NCI-H1048 (cell line): ENCODE data around the gene TRIM44.
"Not testable (repeated sequence)": the region's sequence is repeated elsewhere in the genome, so short reads cannot be mapped to it uniquely, and the experiment has no call there.

Experiments
- DNase-seq: peaks from one replicate; lab custom pipeline; 2025; lab: John Stamatoyannopoulos, UW

Gene TRIM44

DNA sequence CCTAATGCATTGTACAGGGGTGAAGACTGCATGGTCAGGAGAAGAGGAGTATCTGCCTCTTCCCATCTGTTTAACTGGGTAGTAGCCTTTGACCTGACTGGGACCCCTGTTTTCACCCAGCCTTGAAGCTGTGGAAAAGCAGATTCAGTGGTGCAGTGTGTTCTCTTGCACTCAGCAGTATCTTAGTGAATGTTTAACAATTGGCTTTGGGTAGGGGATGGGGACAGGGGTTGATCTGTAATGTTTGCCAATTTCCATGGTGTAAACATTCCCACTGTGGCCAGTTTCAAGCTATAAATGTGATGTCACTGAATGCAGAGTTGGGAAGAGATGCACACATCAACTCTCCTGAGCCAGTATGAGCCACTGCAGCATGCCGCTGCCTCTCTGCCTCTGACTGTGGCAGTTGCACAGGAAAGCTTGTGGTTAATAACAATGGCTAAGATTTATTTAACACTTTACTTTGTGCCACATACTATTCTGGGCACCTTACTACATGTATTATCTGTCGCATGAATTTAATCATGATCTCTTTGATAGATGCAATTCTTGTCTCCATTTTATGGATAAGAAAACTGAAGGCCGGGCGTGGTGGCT, 28.6 kb upstream of the TRIM44 start:
- DNase-seq, result no peak

DNA sequence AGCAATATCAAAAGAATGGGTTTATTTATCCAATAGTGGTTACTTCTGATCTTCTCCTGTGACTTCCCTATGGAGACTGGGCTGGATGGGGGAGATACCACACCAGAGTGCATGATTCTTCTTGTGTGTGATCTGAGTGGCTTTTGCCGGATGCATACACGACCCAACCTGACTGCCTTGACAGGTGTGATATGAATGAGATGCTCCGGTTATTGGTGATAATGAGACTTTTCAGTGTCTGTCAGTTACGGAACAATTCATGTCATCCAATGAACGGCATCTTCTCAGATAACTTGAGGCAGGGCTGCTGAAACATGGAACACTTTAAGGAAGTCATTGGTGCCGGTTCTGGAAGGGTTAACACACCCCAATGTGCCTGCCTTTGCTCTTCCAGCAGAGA, 26.6 kb upstream of the TRIM44 start:
- DNase-seq, result no peak

DNA sequence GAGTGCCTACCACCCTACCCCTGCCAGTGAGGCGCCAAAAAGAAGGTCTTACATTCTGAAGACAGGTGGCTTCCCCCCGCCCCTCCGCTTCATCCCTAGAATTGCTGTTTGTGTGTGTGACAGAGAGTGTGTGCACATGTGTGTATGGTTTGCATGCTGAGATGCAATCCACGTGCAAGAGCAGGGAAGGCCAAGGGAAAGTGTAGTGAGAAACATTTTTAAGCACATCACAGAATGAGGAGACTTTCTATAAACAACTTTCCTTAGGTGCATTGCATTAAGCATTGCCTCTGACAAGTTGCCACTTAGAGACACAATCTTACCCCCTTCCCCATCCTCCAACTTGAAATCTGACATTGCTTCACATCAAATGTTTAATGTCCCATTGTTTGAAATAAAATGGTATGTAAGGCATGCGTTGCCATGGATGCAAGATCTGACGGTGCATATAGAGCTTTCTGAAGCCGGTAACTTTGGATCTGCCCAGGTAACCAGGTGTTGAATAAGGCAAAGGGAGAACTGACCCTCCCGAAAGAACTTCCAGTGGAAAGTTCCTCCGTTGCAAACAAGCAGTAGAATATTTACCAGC, 22.9 kb upstream of the TRIM44 start:
- DNase-seq, result no peak

- DNase-seq, result no peak
Measured at GRCh38 chr11:35641171-35641897, 21.2 kb upstream of the TRIM44 start.

DNA sequence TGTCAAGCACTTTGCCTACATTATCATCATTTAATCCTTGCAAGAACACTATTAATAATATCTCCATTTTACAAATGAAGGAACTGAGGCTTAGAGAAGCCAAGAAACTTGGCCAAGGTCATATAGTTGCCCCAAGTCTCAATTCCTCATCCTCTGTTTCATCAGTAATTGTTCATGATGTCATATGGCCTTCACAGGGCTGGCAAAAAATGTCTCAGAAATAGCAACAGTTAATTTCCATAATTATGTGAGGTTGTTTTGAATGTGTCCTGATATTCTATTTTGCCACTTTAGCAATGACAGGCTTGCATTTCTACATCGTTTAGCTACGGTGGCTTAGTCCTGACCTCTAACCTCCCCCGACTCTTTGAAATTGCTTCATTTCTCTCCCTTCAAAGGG, 20.6 kb upstream of the TRIM44 start:
- DNase-seq, result no peak

- no peak for DNase-seq
Measured at GRCh38 chr11:35647421-35648093, 15.0 kb upstream of the TRIM44 start.

GRCh38 chr11:35650006-35650405, 12.6 kb upstream of the TRIM44 start:
- DNase-seq, result no peak

- DNase-seq, result no peak
Measured at GRCh38 chr11:35650467-35650866, 12.1 kb upstream of the TRIM44 start.

GRCh38 chr11:35651263-35651662, 11.3 kb upstream of the TRIM44 start:
- DNase-seq, result no peak

DNA sequence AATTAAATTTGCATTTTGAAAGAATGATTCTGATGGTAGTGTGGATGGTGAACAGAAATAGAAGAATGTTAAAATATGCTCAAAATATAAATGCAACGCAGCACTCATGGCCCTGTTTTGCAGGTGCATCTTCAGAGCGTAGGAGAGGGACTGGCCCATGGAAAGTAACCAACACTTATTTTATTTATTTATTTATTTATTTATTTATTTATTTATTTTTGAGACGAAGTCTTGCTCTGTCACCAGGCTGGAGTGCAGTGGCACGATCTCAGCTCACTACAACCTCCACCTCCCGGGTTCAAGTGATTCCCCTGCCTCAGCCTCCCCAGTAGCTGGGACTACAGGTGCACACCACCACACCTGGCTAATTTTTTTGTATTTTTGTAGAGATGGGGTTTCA, 9.8 kb upstream of the TRIM44 start:
- DNase-seq, result not testable (repeated sequence)

DNA sequence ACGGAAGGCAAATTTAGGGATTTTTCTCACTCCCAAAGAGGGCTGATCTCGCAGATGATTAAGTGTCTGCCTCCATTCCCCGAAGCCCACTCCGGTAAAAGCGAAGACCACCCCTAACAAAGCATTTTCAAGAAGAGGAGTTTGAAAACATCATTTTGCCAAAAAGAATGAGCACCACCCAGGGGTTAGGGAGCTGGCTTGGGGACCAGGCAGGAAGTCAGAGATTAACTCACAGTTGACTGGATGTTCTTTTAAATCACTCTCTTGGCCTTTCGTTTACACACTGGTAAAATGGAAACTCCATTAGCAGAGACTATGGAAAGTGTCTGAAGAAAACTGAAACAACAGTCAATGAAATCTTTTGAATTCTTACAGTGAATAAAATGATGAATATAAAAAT, 7.9 kb upstream of the TRIM44 start:
- DNase-seq, result no peak

DNA sequence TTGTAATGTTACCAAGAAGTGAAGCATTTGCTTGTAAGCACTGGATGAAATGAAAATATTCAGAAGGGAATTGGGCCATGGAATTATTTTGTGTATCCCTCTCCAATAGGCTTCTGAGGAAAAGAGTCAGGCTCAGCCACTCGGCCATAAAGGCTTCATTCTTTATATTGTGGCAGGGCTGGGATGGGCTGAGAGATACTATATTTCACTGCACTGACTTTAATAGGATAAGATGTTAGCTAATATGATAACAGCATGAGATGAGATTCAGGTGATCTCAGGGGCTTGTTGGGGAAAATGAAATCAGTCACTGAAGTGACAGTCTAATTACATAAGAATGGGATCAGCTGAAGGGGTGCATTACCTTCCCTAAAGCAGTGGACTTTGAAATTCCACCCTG, 7.3 kb upstream of the TRIM44 start:
- no peak for DNase-seq

GRCh38 chr11:35655856-35656255, 6.7 kb upstream of the TRIM44 start:
- DNase-seq, result no peak

DNA sequence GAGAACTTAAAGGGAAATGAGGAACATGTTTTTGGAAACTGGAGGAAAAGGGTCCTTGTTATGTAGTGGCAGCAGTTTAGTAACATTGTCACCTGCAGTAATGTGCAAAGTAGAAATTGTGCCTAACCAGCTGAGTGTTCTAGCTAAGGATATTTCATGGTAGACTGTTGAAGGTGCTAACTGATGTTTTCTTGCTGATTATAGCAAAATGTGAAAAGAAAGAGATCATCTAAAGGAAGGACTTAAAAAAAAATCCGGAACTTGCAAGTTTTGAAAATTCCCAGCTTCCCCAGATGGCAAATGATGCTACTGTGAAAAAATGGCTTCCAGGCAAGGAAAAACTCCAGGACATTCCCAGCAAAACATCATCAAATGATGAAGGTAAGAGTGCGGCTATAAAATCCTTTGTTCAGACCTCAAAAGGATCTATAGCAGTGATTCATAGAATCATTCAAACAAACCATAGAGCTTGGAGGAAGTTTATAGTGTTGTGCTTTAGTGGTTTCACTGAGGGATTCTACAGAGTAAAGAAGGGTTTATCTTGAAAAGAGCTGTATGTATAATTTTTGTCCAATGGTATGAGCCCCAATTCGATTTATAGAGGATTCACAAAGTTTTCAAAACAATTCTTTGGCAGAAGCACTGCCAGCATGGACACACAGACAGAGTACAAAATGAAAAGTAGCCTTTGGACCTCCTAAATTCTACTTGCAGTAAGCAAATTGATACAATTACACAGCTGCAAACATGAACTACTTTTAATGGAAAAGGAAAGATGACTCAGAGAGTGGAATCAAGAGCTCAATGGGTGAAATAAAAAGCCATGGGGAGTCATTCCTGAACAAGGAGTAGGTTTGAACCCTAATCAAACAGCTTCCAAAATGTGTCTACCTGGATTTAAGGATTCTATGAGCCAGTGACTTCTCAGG, 4.3 kb upstream of the TRIM44 start:
- DNase-seq, result no peak

DNA sequence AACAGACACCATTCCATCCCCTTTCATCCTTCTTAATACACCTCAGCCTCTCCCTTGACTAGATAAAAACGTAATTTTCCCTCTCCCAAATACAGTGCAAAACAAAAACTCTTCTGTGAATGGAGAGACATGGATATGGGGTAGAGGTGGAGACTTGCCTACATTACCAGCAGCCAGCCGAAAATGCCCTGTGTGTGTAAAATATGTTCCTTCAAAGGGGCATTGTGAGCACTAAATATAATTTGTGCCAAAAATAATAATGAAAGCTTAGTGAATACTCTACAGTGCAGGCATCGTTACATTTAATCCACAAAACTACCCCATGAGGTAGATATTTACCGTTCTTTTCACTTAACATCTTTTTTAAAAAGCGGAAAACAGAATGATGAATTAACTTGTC, 1.0 kb upstream of the TRIM44 start:
- DNase-seq, result no peak

- no peak for DNase-seq
Measured at GRCh38 chr11:35662061-35662648, 420 bp upstream of the TRIM44 start.

DNA sequence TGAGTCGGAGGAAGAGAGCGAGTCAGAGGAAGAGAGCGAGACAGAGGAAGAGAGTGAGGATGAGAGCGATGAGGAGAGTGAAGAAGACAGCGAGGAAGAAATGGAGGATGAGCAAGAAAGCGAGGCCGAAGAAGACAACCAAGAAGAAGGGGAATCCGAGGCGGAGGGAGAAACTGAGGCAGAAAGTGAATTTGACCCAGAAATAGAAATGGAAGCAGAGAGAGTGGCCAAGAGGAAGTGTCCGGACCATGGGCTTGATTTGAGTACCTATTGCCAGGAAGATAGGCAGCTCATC, 780 bp downstream of the TRIM44 start:
- DNase-seq, result no peak

GRCh38 chr11:35664977-35665441, 2.4 kb downstream of the TRIM44 start:
- DNase-seq, result no peak

- no peak for DNase-seq
Measured at GRCh38 chr11:35667257-35667656, 4.7 kb downstream of the TRIM44 start.

DNA sequence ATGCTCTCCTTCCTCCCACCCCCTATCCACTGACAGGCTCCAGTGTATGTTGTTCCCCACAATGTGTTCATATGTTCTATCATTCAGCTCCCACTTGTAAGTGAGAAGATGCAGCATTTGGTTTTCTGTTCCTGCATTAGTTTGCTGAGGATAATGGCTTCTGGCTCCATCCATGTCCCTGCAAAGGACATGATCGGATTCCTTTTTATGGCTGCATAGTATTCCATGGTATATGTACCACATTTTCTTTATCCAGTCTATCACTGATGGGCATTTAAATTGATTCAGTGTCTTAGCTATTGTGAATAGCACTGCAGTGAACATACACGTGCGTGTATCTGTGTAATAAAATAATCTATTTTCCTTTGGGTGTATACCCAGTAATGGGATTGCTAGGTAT, 5.8 kb downstream of the TRIM44 start:
- DNase-seq, result not testable (repeated sequence)

DNA sequence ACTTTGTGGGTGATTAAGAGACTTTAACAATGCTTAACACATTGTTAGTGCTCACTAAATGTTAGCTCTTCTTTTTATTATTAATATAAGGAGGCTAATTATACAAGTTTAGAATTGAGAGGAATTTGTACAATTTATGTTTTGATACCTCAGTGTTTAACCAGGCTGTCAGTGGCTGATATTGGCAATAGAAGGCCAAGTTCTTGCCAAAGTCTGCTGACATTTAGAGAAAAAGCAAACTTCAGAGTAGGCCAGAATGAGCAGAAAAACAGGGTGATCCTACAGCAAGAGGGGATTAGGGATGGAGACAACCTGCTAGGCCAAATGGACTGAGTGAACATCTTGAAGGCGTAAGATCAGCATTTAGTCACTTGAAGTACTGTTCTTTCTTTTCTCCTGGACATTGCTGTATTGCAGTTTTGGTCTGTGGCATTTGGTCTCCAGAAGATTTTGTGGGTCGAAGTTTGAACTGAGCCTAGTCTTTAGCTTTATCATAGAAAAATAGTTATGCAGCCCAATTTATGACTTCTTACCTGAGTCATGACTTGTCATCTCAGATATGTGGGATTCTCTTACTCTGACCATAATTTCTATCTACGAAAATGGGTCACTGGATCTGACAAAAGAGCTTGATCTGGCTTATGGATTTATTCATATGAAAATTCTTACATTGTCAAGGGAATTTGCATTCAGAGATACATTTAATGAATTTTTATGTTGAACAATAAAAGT, 9.0 kb downstream of the TRIM44 start:
- no peak for DNase-seq
